GM18502 (cell line): ENCODE measurements around the gene PIGN.

Experiments used
- ATAC-seq: cut with Tn5 transposase; IDR thresholded peaks from one replicate; pipeline ENCODE4 v1.9.1; 2021; ENCODE audit warnings: mild to moderate bottlenecking; ENCODE audit not compliant: unreplicated experiment, poor library complexity

PIGN gene

DNA sequence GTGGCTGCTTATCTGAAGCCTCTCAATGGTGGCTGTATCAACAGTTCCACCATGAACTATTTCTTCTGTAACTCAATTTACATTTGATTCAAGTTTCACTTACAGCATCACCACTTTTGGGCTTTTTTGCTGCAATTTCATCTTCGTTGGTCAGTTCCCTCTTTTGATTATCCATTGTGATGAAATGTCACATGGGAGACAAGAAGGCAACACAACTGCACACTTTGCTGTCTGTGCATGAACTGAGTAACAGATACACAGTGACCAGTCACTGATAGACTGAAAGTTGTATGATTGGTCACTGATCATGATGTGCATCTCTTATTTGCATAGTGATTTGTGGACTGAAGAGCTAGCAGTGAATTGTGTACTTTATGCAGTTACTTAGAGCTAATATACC is 163.3 kb downstream of the PIGN start:
- ATAC-seq, result no peak

DNA sequence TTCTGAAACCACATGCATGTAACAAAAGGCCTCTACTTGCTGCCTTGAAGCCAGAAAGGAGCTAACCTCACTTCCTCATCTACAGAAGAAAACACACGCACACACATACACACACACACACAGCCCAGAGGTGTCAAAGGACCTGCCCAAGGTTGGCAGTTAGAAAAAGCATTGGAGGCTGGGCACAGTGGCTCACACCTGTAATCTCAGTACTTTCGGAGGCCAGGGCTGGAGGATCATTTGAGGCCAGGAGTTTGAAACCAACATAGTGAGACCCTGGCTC is 168.2 kb downstream of the PIGN start:
- no peak for ATAC-seq

DNA sequence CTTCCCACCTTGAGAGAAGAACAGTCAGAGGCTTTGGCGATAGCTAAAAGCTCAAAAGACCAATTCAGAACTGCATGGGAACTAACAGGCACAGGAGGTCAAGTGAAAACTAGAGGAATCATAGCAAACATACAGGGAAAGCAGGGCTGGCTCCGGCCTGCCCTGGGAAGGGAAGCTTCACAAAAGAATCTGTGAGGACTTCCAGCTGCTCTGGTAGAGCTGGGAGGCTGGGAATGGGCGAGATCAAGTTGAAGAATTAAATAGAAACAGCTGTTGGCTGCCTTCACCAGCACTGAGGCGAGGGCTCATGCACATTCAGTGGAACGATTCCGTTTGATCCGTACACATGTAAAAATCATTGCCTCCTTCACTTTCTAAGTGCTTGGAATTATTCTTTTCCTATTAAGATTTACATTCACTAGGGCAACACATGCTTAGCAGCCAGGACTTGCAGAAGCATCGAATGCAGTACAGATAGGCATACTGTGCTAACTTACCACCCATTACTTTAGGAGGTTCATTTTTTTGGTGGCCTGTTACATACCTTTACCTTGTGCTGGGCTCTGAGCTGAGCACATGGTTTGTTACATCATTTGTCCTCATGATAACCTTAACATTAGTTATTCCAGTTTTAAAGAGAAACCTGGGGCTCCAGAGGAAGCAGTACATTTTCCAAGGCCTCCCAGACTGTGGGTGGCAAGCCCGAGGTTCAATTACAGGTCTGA is 168.7 kb downstream of the PIGN start:
- no peak for ATAC-seq

DNA sequence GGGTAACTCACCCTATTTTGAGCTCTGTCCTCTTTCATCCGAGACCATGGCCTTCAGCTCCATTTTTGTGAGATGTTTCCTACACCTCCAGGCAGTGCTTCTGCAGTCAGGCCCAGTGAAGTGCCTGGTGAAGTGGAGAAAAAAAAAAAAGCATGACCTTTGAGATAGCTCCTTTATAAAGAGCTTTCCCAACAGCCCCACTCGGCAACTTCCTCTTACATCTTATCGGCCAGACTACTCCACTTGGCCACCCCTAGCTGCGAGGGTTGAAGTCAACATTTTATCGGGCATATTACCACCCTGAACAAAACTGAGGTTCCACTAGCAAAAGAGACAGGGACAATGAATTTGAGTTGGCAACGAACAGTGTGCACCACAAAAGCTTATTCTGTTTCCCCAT is 169.2 kb downstream of the PIGN start:
- no peak for ATAC-seq

DNA sequence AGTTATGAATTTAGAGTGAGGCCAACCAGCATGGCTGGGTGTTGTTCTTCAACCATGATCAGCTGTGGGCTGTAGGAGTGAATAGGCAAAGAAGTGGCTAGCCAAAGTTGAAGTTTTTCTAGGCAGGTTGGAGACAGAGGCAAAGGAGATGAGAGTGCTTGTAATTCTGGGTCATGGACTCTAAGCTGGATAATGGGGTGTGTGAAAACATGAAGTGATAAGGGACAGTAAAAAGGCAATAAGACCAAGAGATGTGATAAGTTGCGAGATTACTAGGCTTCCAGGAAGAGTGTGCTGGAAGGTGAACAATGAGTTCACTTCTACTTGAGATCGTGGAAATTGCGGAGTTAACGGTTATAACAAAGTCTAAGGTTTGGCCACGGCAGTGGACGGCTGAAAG is 175.4 kb downstream of the PIGN start:
- ATAC-seq, result no peak

DNA sequence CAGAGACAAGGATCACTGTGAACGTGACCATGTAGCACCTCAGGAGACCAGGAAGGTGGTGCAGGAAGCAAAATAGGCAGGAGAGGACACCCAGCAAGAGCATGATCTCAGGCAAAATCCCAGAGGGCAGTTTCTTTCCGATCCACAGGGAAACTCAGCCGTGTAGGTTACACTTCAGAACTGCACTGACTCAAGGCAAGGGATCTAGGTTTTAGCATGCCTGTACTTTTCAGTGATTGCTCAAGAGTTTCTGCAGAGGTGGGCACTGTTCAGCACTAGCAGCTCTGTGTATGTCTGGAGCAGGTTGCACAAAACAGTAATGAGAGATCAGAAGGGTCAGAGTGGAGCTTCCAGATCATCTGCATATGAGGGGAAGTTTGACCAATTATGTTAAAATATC is 177.3 kb downstream of the PIGN start:
- ATAC-seq, result no peak

DNA sequence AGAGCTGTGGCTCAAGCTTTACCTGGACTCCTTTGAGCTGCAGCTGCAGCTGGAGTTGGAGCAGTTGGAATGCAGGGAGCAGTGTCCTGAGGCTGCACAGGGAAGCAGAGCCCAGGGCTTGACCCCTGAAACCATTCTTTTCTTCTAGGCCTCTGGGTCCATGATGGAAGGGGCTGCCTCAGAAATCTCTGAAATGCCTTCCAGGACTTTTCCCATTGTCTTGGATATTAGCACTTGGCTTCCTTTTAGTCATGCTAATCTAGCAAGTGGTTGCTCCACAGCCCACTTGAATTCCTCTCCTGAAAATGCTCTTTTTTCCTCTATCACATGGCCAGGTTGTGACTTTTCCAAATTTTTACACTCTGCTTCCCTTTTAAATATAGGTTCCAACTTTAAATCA is 185.5 kb downstream of the PIGN start:
- no peak for ATAC-seq

DNA sequence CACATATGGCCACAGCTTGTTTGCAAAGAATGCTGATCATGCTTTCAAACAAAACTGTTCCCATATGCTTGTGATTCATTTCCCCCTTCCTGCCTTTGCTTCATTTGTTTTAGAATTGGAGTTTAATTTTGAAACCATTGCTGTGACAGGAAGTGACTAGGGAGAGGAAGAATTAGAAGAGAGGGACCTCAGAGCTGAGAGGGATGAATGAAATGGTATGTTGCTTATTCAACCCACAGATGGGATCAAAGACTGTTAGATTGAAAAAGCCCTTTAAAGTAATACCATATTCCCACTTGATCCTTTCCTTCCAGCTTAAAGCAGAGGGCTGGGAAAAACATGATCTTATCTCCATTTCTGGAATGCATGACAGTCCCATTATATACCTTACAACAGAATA is 187.9 kb downstream of the PIGN start:
- no peak for ATAC-seq

DNA sequence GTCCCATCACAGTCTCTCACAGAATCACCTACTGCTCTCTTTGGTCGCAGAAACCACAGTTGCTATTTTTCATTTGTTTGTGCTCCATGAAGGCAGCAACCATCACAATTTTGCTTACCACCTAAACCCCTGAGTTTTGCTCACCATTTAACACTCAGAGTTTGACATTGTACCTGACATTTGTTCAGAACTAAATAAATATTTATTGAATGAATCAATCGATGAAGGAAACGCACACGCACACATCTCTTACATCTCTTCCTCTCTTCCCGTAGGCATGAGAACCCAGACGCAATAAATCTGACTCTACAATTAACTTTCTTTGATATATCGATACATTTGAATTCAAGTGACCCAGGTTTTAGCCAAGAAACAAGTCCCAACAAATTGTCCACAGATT is 188.5 kb downstream of the PIGN start:
- ATAC-seq, result no peak

DNA sequence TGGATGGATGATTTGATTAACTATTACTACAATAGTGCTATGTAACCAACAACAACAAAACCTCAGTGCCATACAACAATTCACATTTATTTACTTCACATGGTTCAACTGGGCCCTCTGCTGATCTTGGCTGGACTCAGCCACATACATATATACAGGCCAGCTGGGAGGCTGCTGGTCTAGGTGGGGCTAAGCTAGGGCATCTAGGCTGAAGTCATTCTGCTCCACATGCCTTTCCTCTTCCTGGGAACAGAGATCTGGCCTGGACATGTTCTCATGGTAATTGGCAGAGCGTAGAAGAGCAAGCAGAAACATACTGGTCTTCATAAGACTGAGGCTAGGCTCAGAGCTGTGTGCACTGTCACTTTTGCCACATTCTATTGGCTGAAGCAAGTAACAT is 191.2 kb downstream of the PIGN start:
- no peak for ATAC-seq

DNA sequence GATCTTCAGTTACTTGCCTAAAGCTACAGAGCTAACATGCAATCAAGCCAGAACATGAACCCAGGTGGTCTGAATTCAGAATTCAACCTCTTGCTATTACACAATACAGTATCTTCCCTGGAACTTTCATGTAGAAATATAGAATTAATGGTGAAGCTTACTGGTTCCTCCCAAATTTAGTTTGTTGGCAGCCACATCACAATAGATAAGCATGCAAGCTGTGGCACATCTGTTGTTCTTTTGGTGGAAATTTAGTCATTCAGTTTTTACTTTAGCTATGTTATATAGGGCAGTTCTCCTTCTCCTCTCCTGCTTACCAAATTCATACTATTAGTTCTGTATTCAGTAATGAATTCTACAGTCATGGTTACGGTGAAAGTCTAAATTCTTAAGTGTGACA is 193.0 kb downstream of the PIGN start:
- ATAC-seq, result no peak

DNA sequence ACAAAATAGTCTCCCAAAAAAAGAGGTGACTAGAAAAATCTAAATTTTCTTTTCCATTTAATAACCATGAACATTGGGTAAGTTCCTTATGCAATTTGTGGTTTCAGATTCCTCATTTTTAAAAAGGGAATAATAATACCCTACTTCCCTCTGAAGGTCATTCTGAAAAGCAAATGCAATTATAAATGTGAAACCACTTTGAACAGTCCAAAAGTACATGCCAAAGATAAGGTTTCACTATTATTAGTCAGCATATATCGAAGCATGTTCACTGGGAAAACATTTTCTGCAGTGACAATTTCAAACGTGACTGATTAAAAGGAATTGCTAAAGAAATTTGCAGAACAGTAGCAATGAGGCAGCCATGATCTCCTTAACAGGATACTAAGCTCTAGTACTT is 193.9 kb downstream of the PIGN start:
- ATAC-seq, result no peak

DNA sequence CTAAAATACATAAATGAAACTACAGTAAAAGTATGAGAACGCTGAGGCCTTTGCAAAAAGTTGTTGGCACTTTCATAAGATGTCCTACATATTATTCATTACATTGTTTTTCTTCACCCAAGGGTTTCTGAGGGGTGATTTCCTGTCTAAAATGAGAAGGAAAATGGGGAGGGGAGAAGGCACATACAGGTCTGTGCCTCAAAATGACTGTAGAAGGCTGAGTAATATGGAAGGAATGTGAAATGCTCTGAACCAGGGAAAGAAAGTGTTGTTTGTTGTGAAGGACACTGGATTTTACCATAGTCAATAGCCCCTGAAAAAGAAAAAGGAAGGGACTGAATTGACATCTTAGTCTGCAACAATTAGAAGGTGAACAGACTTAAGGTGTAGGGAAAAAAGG is 194.6 kb downstream of the PIGN start:
- no peak for ATAC-seq

DNA sequence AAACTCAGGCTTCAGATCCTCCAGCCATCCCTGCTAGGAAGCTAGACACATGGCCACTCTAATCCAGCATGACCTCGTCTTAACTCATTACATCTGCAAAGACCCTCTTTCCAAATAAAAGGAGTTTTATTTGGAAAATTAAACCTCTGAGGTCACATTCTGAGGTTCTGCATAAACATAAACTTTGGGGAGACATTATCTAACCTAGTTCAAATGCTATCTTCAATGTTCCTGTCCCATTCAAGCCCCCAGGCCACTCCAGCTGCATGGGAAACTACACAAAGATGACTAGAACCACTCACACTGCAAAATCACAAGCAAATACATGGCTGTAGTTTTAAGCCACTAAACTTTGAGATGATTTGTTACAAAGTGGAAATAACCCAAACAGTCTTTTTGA is 195.0 kb downstream of the PIGN start:
- no peak for ATAC-seq

DNA sequence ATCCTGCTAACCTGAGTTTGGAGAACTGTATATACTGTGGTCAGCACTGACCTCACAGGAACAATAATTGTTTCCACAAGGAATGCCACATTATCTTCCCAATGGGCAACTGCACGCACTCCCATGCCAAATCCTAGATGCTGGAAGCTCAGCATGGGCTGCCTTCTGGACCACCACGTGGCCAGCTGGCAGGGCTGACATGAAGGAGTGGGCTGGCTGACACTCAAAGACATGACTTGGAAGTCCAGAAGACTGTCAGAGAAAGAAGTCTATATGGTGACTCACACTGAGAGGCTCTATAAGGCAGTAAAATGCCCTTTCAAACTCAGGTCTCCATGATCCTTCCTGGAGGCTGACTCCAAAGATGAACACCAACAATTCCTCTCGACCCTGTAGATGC is 195.7 kb downstream of the PIGN start:
- ATAC-seq, result no peak
